NCI-H2196 treated with DMSO at 0.1 percent for 48 hours (cell line): Measurements from ENCODE around the gene OTOP2.

Experiments used
- DNase-seq: peaks from one replicate; lab custom pipeline; 2025; ENCODE audit not compliant: unreplicated experiment; lab: John Stamatoyannopoulos, UW

OTOP2 gene

GRCh38 chr17:74950207-74950606, 26.1 kb downstream of the OTOP2 start:
- peak; percentile 51 for DNase-seq

GRCh38 chr17:74951065-74951464, 27.0 kb downstream of the OTOP2 start:
- DNase-seq = no peak

GRCh38 chr17:74951680-74952421, 27.8 kb downstream of the OTOP2 start:
- no peak for DNase-seq

DNA sequence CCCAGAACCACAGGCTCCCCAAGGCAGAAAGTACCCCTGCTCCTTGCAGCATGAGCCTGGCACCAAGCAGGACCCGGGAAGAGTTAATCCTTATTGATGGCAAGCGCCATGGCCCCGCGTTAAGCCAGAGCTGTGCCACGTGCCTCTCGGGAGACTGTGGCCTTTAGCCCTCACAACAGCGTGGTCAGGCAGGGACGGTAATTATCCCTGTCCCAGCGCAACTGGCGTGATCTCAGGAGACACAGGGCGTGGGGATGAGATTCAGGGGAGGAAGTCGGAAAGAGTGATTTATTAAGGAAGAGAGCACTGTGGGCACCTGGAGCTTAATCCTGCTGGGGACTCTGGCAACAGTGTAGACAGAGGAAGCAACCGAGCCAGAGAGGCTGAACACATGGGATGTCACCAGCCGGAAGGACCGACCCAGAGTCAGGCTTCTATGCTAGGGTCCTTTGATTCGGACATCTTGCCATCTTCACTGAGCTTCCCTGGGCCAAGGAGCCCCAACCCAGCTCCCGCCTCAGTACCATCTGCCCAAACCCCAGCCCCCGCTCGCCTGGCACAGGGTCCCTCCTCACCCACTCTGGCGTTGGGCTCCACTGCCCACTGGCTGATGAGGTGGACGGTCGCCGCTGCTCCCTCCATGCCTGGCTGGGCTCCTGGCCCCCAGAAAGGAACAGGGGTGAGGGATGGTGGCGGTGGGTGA, 28.5 kb downstream of the OTOP2 start:
- no peak for DNase-seq

- no peak for DNase-seq
Measured at GRCh38 chr17:74953134-74953687, 29.1 kb downstream of the OTOP2 start.

- DNase-seq = no peak
Measured at GRCh38 chr17:74954115-74954514, 30.0 kb downstream of the OTOP2 start.

- DNase-seq = no peak
Measured at GRCh38 chr17:74954665-74955421, 30.8 kb downstream of the OTOP2 start.

GRCh38 chr17:74956093-74956492, 32.0 kb downstream of the OTOP2 start:
- DNase-seq = no peak

DNA sequence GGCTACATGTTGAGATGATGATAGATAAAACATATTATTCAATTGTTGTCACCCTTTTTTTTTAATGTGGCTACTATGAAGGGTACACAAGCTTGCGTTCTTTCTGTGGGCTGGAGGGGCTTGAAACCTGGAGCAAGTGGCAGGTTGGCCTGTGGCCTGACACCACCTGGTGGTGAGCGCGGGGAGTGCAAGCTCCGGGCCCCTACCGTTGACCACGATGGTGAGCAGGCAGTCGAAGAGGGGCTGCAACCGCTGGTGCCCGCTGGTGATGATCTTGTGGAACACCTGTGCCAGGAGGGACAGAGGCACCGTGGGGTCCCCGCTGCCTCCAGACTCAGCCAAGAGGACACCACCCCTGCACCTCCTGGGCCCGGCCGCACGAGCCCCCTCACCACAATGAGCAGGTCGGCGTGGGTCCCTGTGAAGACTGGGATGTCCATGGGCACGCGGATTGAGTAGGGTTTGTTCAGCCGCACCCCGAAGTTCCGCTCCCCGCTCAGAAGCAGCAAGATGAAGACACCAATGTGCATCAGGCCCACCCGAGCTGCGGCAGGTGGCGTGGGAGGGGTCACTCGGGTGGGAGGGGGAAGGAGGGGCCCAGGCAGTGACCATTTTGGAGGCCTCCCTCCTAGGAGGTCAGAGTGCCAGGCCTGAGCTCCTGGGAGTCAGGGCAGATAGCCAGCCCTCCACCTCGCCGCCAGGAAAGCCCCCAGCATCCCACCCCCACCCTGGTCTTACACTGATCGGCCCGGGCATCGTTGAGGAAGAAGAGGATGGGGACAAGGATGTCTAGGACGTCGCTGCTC, 34.1 kb downstream of the OTOP2 start:
- DNase-seq = no peak

GRCh38 chr17:74959826-74960515, 35.9 kb downstream of the OTOP2 start:
- DNase-seq = no peak

GRCh38 chr17:74960570-74961342, 36.7 kb downstream of the OTOP2 start:
- DNase-seq = no peak

- peak; percentile 76 for DNase-seq
Measured at GRCh38 chr17:74961657-74962350, 37.7 kb downstream of the OTOP2 start.

GRCh38 chr17:74962622-74963394, 38.7 kb downstream of the OTOP2 start:
- DNase-seq = no peak

- DNase-seq = no peak
Measured at GRCh38 chr17:74963656-74964055, 39.6 kb downstream of the OTOP2 start.

DNA sequence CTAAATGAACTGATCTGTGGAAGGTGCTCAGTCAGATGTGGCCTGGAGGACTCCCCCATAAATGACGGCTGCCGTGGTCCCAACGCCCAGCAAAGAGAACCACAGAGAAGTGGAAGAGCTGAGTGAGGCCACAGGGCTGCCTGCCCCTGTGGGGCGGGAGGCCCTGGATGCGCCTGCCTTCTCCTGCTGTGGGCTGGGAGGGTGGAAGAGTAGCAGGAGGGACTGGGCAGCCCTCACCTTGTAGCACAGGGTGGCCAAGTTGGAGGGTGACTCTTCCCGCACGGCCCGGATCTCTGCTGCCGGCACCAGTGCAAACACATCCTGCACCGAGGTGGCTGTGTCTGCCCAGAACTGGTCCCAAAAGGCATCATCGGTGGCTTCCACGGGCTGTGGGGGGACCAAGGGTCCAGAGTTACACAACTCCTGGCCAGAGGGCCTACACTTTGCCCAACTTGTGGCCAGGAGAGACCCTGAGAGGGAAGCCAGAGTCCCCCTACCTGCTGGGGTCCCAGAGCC, 40.2 kb downstream of the OTOP2 start:
- no peak for DNase-seq

DNA sequence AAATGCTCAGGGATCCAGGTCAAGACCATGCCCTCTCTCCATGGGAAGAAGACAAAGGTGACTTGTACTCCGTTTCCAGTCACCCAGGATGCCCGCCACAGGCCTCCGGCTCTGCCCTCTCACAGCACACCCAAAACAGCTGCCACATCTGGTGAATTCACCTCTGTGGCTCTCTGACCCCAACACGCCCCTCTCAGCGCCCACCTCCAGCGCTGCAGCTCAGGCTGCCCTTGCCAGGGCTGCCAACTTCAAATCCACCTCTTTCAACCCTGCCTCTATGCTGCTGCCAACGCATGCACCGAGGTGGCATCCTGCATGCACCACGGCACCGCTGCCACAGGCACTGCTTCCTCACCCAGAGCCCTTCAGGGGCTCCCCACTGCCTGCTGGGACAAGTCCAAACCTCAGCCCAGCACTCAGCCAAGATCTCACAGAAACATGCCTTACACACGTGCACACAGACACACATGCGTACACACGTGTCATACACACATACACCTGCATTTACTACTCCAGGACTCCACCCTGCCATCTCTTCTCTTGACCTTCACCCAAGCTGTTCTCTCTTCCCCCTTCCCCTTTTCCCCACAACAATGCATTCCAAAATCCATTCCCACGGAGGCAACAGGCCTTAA, 41.0 kb downstream of the OTOP2 start:
- DNase-seq = no peak

DNA sequence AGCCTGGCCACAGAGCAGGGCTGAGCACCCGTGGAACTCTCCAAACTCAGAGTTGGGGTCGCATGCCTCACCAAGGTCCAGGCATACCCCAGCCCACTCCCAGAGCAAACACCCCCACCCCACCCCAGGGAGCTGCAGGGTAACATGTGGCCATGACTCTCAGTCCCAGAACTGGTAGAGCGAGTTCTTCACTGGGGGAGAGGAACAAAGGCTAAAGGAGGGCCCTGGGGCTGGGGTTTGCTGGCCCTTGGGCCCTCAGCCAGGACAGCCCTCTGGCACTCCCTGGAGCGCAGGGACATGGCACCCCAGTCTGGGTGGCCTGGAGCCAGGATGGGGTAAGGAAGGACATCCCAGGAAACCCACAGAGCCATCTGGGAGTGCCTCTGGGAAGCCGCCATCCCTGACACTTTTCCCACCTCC, 44.3 kb downstream of the OTOP2 start:
- DNase-seq = no peak
